ENCODE measurements around the gene PEDS1.

DNA sequence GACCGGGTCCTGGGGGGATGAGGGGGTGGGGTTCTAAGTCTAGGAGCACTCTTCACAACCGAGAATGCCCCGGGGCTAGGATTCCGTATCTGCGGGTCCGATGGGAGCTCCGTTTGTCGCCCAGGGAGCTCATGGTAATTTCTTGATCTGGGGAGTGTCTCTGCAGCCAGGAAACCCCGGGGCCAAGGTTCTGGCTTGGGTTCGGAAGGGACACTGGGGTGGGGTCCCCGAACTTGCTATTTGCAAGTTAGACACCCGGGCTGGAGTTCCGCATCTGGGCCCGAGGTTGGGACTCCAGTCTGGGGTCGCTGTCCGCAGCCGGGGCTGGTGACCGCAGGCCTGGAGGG is 397 bp downstream of the PEDS1 start:
- TF ChIP-seq, protein P1, sequence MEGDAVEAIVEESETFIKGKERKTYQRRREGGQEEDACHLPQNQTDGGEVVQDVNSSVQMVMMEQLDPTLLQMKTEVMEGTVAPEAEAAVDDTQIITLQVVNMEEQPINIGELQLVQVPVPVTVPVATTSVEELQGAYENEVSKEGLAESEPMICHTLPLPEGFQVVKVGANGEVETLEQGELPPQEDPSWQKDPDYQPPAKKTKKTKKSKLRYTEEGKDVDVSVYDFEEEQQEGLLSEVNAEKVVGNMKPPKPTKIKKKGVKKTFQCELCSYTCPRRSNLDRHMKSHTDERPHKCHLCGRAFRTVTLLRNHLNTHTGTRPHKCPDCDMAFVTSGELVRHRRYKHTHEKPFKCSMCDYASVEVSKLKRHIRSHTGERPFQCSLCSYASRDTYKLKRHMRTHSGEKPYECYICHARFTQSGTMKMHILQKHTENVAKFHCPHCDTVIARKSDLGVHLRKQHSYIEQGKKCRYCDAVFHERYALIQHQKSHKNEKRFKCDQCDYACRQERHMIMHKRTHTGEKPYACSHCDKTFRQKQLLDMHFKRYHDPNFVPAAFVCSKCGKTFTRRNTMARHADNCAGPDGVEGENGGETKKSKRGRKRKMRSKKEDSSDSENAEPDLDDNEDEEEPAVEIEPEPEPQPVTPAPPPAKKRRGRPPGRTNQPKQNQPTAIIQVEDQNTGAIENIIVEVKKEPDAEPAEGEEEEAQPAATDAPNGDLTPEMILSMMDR (IDR thresholded peaks at IDR 0.05): no peak
- TF ChIP-seq POLR2A (IDR thresholded peaks at IDR 0.05): no peak
- no peak for TF ChIP-seq POLR2AphosphoS5 (IDR thresholded peaks at IDR 0.05)
- TF ChIP-seq EP300 (IDR thresholded peaks at IDR 0.05): no peak

Measured in gastroesophageal sphincter (tissue), 3 donors.